Measurements from ENCODE around the gene GM2A.

GRCh38 chr5:151212406-151212798, 40.6 kb upstream of the GM2A start:
- TF ChIP-seq IRF3 (IDR thresholded peaks at IDR 0.05; ENCODE audit: low read depth, low read length) (no peak), CTCF (IDR thresholded peaks at IDR 0.05) (no peak), POLR2AphosphoS5 (IDR thresholded peaks at IDR 0.05; ENCODE audit: low read depth, low read length) (no peak), NRF1 (IDR thresholded peaks at IDR 0.05; ENCODE audit: low read depth, low read length) (no peak), RFX5 (IDR thresholded peaks at IDR 0.05; ENCODE audit: low read length) (no peak), PBX3 (IDR thresholded peaks at IDR 0.05) (no peak), FOXM1 (IDR thresholded peaks at IDR 0.05; ENCODE audit: low read depth) (no peak), YY1 (IDR thresholded peaks at IDR 0.05; ENCODE audit: low read depth) (no peak), ELF1 (IDR thresholded peaks at IDR 0.05) (no peak), CHD2 (IDR thresholded peaks at IDR 0.05; ENCODE audit: low read length, partially characterized antibody) (no peak), FOXJ3 (CRISPR knock-in tag; IDR thresholded peaks at IDR 0.05) (no peak), MAX (IDR thresholded peaks at IDR 0.05; ENCODE audit: low read depth) (no peak)

Measured in SK-N-SH (cell line).